SU-DHL-6 (cell line): ENCODE data around the gene ORAI1.
"Not testable (repeated sequence)": the region's sequence is repeated elsewhere in the genome, so short reads cannot be mapped to it uniquely, and the experiment has no call there.

Experiments used
- H2AFZ ChIP-seq: fragments of 200-600 bp; sonication (generic); 2 replicates; pipeline ENCODE4 v1.6.1; 2014; ENCODE audit warnings: low read depth, mild to moderate bottlenecking, moderate library complexity, mixed read lengths, antibody characterized with exemption, low read length; ENCODE audit not compliant: severe bottlenecking
- H3F3A ChIP-seq: fragments of 200-600 bp; shearing (Covaris generic); 2 replicates; pipeline ENCODE4 v1.6.0; 2016; ENCODE audit warnings: antibody characterized with exemption, mild to moderate bottlenecking; ENCODE audit not compliant: insufficient read depth
- H3K27ac ChIP-seq: fragments of 200-600 bp; sonication (generic); 2 replicates; pipeline ENCODE4 v1.5.1; 2016; ENCODE audit warnings: low read depth, mild to moderate bottlenecking, low read length, moderate library complexity, mixed read lengths
- H3K27me3 ChIP-seq: fragments of 200-600 bp; sonication (generic), shearing (Covaris generic); 2 replicates; pipeline ENCODE4 v1.6.0; 2014; ENCODE audit warnings: mild to moderate bottlenecking, low read length
- H3K36me3 ChIP-seq: fragments of 200-600 bp; sonication (generic); 2 replicates; pipeline ENCODE4 v1.6.1; 2014; ENCODE audit warnings: mild to moderate bottlenecking, low read length, mixed read lengths
- H3K4me2 ChIP-seq: fragments of 300-600, 200-600 bp; shearing (Covaris generic), sonication (generic); 2 replicates; pipeline ENCODE4 v1.6.0; 2014; ENCODE audit warnings: low read length, low read depth, mild to moderate bottlenecking; ENCODE audit not compliant: poor library complexity, severe bottlenecking
- H3K4me3 ChIP-seq: fragments of 200-600 bp; sonication (generic); 2 replicates; pipeline ENCODE4 v1.5.1; 2014; ENCODE audit warnings: antibody characterized with exemption, low read length, mild to moderate bottlenecking, mixed read lengths; ENCODE audit not compliant: insufficient read depth, poor library complexity, severe bottlenecking
- H3K79me2 ChIP-seq: fragments of 200-600 bp; sonication (generic); 2 replicates; pipeline ENCODE4 v1.6.1; 2014; ENCODE audit warnings: mild to moderate bottlenecking, low read length, moderate library complexity; ENCODE audit not compliant: insufficient read depth
- H3K9ac ChIP-seq: fragments of 200-600 bp; sonication (generic); 2 replicates; pipeline ENCODE4 v1.7.0; 2014; ENCODE audit warnings: mild to moderate bottlenecking, low read length
- H3K9me2 ChIP-seq: fragments of 200-600 bp; sonication (generic); replicated peaks from 2 replicates; pipeline ENCODE4 v1.6.1; 2014; ENCODE audit warnings: low read length; ENCODE audit not compliant: insufficient read depth
- H3K9me3 ChIP-seq: fragments of 200-600 bp; sonication (generic); 2 replicates; pipeline ENCODE4 v1.6.1; 2014; ENCODE audit warnings: low read length, mixed read lengths; ENCODE audit not compliant: insufficient read depth
- H4K20me1 ChIP-seq: fragments of 200-600 bp; sonication (generic); 2 replicates; pipeline ENCODE4 v1.6.1; 2014; ENCODE audit warnings: low read depth, mild to moderate bottlenecking, antibody characterized with exemption, low read length, moderate library complexity, mixed read lengths
- EZH2phosphoT487 ChIP-seq: fragments of 200-600 bp; sonication (generic), shearing (Covaris generic); conservative IDR thresholded peaks from 2 replicates; pipeline ENCODE4 v1.6.1; 2018; ENCODE audit warnings: mild to moderate bottlenecking, antibody characterized with exemption, low read length, moderate library complexity, mixed read lengths
- TF ChIP-seq, protein P1 (sequence below): fragments of 200-600 bp; sonication (generic); IDR thresholded peaks from one replicate; pipeline ENCODE4 v1.5.1; 2017; ENCODE audit warnings: antibody characterized with exemption, mild to moderate bottlenecking, low read length, moderate library complexity; ENCODE audit not compliant: insufficient read depth, poor library complexity, severe bottlenecking

ORAI1 gene

DNA sequence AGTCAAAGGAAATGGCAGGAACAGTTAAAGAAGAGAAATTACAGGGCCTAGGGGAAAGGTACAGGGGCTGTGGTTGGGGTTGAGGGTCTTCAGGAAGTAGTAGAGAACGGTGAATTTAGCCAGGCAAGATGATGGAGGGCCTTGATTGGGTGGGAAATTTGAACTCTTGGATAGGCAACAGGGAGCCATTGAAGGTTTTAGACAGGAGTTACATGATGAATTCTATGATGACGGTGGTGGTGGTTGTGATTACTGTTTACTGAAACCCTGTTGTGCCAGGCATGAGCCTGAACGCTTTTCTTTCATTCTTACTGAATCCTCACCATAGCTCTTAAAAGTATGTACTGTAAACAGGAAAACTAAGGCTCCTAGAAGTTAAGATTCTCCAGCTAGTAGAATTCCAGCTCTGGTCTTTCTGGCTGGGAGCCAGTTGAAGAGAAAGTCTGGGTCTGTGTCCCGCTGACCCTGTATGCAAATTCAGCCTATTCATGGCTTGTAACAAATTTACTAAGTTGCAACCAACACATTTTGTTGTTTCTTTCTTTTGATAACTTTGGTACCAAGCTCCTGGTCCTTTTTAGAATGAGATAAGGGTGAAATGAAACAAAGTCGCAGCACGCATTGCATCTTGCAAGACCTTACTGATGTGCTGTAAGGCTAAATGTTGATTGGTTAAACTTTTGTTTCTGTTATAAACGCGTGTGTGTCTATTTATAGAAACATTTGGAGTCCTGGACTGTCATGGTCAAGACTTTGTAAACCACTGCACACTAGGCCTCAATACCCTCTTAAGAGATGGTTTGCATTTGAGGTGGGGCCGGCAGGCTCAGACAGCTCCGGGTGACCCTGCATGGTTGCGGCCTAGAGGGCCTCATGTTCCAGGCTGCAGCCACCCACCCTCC, 6.0 kb downstream of the ORAI1 start:
- H3K9me2 ChIP-seq: no peaks in the 10 kb centered on the region
- H3K9ac ChIP-seq: no peak overlapping the region
- no peak overlapping the region for H3K27ac ChIP-seq

DNA sequence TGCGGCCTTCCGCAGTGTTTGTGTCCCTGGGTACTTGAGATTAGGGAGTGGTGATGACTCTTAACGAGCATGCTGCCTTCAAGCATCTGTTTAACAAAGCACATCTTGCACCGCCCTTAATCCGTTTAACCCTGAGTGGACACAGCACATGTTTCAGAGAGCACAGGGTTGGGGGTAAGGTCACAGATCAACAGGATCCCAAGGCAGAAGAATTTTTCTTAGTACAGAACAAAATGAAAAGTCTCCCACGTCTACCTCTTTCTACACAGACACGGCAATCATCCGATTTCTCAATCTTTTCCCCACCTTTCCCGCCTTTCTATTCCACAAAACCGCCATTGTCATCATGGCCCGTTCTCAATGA, 7.5 kb downstream of the ORAI1 start:
- not testable (repeated sequence) for H3K36me3 ChIP-seq, H3K4me2 ChIP-seq, H3K27me3 ChIP-seq, H3K9me2 ChIP-seq, H3K4me3 ChIP-seq, H3K9ac ChIP-seq, H3F3A ChIP-seq, H4K20me1 ChIP-seq, H3K27ac ChIP-seq, H2AFZ ChIP-seq, H3K9me3 ChIP-seq
- H3K79me2 ChIP-seq: peaks cover 69% of the 10 kb centered on the region

More for the DNA sequence above, 6.0 kb downstream of the ORAI1 start:
- H3K9me3 ChIP-seq: no peaks in the 10 kb centered on the region
- TF ChIP-seq, protein P1, sequence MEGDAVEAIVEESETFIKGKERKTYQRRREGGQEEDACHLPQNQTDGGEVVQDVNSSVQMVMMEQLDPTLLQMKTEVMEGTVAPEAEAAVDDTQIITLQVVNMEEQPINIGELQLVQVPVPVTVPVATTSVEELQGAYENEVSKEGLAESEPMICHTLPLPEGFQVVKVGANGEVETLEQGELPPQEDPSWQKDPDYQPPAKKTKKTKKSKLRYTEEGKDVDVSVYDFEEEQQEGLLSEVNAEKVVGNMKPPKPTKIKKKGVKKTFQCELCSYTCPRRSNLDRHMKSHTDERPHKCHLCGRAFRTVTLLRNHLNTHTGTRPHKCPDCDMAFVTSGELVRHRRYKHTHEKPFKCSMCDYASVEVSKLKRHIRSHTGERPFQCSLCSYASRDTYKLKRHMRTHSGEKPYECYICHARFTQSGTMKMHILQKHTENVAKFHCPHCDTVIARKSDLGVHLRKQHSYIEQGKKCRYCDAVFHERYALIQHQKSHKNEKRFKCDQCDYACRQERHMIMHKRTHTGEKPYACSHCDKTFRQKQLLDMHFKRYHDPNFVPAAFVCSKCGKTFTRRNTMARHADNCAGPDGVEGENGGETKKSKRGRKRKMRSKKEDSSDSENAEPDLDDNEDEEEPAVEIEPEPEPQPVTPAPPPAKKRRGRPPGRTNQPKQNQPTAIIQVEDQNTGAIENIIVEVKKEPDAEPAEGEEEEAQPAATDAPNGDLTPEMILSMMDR: no peak
- no peak for TF ChIP-seq EZH2phosphoT487
- no peaks in the 10 kb centered on the region for H4K20me1 ChIP-seq
- no peaks in the 10 kb centered on the region for H3K36me3 ChIP-seq
- no peak overlapping the region for H2AFZ ChIP-seq
- no peak overlapping the region for H3K4me2 ChIP-seq
- H3K79me2 ChIP-seq: peaks cover 70% of the 10 kb centered on the region
- no peaks in the 10 kb centered on the region for H3F3A ChIP-seq
- H3K27me3 ChIP-seq: no peaks in the 10 kb centered on the region
- H3K4me3 ChIP-seq: no peak overlapping the region

DNA sequence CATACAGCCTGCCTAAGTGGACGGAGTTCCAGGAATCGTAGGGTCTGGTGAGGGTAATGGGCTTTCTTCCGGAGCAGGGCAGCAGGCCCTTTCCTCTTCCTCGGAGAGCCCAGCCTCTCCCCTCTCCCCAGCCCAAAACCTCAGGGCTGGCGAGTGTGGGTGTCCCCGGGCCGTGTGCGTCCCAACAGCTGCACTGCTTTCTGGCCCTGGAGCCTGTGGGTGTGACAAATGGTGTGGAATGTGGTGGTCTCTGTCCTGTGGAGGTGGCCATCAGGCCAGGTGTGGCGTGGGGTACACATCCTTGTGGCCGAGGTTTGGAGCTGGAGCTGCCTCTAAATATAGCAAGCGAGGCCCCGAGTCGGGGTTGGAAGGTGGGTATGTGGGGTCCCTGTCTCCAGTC, 8.5 kb downstream of the ORAI1 start:
- Histone ChIP-seq H3K4me3 (no peak overlapping the region), H2AFZ (no peak overlapping the region), H3K27ac (no peak overlapping the region), H3K9ac (no peak overlapping the region), H3F3A (no peaks in the 10 kb centered on the region), H3K9me3 (no peaks in the 10 kb centered on the region), H3K36me3 (no peaks in the 10 kb centered on the region), H3K9me2 (no peaks in the 10 kb centered on the region), H3K4me2 (no peak overlapping the region), H3K79me2 (peaks cover 68% of the 10 kb centered on the region), H4K20me1 (no peaks in the 10 kb centered on the region), H3K27me3 (no peaks in the 10 kb centered on the region)
- TF ChIP-seq, protein P1: no peak
- no peak for TF ChIP-seq EZH2phosphoT487

DNA sequence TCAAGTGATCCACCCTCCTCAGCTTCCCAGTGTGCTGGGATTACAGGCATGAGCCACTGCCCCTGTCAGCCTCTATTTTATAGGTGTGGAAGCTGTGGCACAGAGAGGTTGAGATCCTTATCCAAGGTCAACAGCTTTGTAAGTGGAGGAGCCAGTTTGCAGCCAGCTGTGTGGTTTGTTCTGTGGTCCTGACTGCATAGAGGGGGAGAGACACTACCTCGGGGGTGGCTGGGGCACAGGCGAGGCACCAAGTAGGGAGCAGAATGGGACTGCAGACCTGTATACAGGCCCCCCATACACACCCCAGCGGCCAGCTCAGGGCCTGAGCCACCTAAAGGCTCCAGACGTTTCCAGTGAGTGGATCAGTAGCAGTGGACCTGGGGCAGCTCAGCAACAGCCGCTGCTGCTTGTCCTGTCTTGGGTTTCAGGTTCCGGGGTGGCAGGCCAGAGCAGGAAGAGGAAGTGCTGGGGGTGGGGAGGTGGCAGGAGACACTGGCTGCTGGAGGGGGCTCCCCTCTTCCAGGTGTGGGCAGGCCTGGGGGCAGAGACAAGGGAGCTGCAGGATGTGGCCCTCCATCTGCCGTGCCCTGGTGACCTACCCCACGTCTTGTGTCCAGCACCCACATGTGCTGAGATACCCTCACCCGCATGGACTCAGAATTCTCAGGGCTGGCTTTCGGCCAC, 11.0 kb downstream of the ORAI1 start:
- Histone ChIP-seq H3K27ac (peak overlapping the region; percentile 59), H4K20me1 (no peaks in the 10 kb centered on the region), H3K36me3 (no peaks in the 10 kb centered on the region), H3F3A (no peaks in the 10 kb centered on the region), H3K4me2 (peak overlapping the region; percentile 38), H3K9me3 (no peaks in the 10 kb centered on the region), H3K27me3 (no peaks in the 10 kb centered on the region), H3K9ac (peak overlapping the region; percentile 44), H2AFZ (peak overlapping the region; percentile 13), H3K79me2 (peaks cover 47% of the 10 kb centered on the region), H3K4me3 (no peak overlapping the region), H3K9me2 (no peaks in the 10 kb centered on the region)
- TF ChIP-seq EZH2phosphoT487: no peak
- TF ChIP-seq, protein P1: no peak
